MCF 10A (cell line): ENCODE results near the gene SASH1. TPM values are rescaled to one million over a fixed set of nuclear protein-coding genes. Genes with fewer than 3 reads are reported as not detected.

Experiments
- BruUV-seq: library from RNA; stranded (reverse); fragments of 400-500 nt; replicated peaks from 2 replicates; lab custom pipeline; 2021; lab: Mats Ljungman, UMichigan
- CTCF ChIA-PET: fragments of 300-600 bp; sonication (Branson Sonifier 250); formaldehyde crosslinking; extraction: SDS; loops from one replicate; lab custom pipeline; 2021; ENCODE audit warnings: antibody characterized with exemption, inconsistent platforms; lab: Yijun Ruan, JAX
- POLR2A ChIA-PET: fragments of 300-600, 350-650 bp; sonication (Branson Sonifier 250); formaldehyde crosslinking; extraction: SDS; loops from one replicate; lab custom pipeline; 2020; ENCODE audit warnings: antibody characterized with exemption, inconsistent platforms; lab: Yijun Ruan, JAX
- DNase-seq: peaks from one replicate; pipeline ENCODE4 v3.0.0-alpha.2; 2018; ENCODE audit not compliant: unreplicated experiment
- H3K27ac Mint-ChIP-seq: one replicate; pipeline ENCODE4 v1.8.0; 2022; ENCODE audit warnings: mild to moderate bottlenecking, low read depth, mixed read lengths; ENCODE audit not compliant: unreplicated experiment
- H3K27me3 Mint-ChIP-seq: one replicate; pipeline ENCODE4 v1.8.0; 2022; ENCODE audit warnings: mixed read lengths; ENCODE audit not compliant: insufficient read depth, unreplicated experiment
- H3K36me3 Mint-ChIP-seq: one replicate; pipeline ENCODE4 v1.8.0; 2022; ENCODE audit warnings: mild to moderate bottlenecking, moderate library complexity, mixed read lengths; ENCODE audit not compliant: insufficient read depth, unreplicated experiment
- H3K4me1 Mint-ChIP-seq: one replicate; pipeline ENCODE4 v1.8.0; 2022; ENCODE audit warnings: mixed read lengths; ENCODE audit not compliant: insufficient read depth, unreplicated experiment
- H3K4me3 Mint-ChIP-seq: one replicate; pipeline ENCODE4 v1.8.0; 2022; ENCODE audit warnings: mild to moderate bottlenecking, moderate library complexity, mixed read lengths; ENCODE audit not compliant: unreplicated experiment
- H3K9me3 Mint-ChIP-seq: one replicate; pipeline ENCODE4 v1.8.0; 2022; ENCODE audit warnings: mixed read lengths; ENCODE audit not compliant: unreplicated experiment
- CTCF ChIP-seq: fragments of 200-600 bp; IDR thresholded peaks from one replicate; pipeline ENCODE4 v1.8.0; 2022; ENCODE audit warnings: antibody characterized with exemption, mild to moderate bottlenecking; ENCODE audit not compliant: unreplicated experiment
- intact Hi-C: fragments of 100-400 bp; cut with micrococcal nuclease; formaldehyde crosslinking; loops from 2 replicates; pipeline ENCODE4 v1.14.1; 2022
- total RNA-seq: library from RNA; stranded (reverse); gene quantifications from 2 replicates; pipeline ENCODE4 v1.2.3, GENCODE V29; 2022

The SASH1 gene
- total RNA-seq, 1 experiment from 2014 or later = 18.4 TPM

GRCh38 chr6:148470606-148471465 lies 128.2 kb downstream of the SASH1 start:
- no peak for TF ChIP-seq CTCF
- H3K27me3 Mint-ChIP-seq = no peaks in the 10 kb centered on the region
- DNase-seq = no peak
- BruUV-seq = no TSS peak
- H3K27ac Mint-ChIP-seq = no peak overlapping the region
- CTCF ChIA-PET = interaction anchor here (0.5 to 2.8 kb wide), 4 partner anchors 179 to 946 kb away, joined by 3 to 11 read pairs (median 5); no protein-coding TSS in a partner anchor
- H3K4me1 Mint-ChIP-seq = peaks cover 12% of the 10 kb centered on the region
- no peaks in the 10 kb centered on the region for H3K9me3 Mint-ChIP-seq
- intact Hi-C loops = no loop called here
- H3K4me3 Mint-ChIP-seq = no peak overlapping the region
- H3K36me3 Mint-ChIP-seq = peaks cover 35% of the 10 kb centered on the region
- POLR2A ChIA-PET = no interaction called here

- POLR2A ChIA-PET = no interaction called here
- intact Hi-C loops = no loop called here
- no peak for DNase-seq
- Mint-ChIP-seq H3K27me3 (no peaks in the 10 kb centered on the region), H3K36me3 (peaks cover 44% of the 10 kb centered on the region), H3K4me1 (peaks cover 3% of the 10 kb centered on the region), H3K4me3 (no peak overlapping the region), H3K27ac (no peak overlapping the region), H3K9me3 (no peaks in the 10 kb centered on the region)
- no TSS peak for BruUV-seq
- TF ChIP-seq CTCF = no peak
- CTCF ChIA-PET = no interaction called here
These were observed 129.1 kb downstream of the SASH1 start for GRCh38 chr6:148471624-148472159.

- intact Hi-C loops = no loop called here
- Mint-ChIP-seq H3K36me3 (peaks cover 50% of the 10 kb centered on the region), H3K27ac (no peak overlapping the region), H3K4me3 (no peak overlapping the region), H3K4me1 (no peaks in the 10 kb centered on the region), H3K27me3 (no peaks in the 10 kb centered on the region), H3K9me3 (no peaks in the 10 kb centered on the region)
- no peak for TF ChIP-seq CTCF
- DNase-seq = no peak
- ChIA-PET POLR2A (no interaction called here), CTCF (interaction anchor here (0.6 kb wide), 1 partner anchor 271 kb away, joined by 4 read pairs; no protein-coding TSS in a partner anchor)
- BruUV-seq = no TSS peak
These were observed 129.8 kb downstream of the SASH1 start for GRCh38 chr6:148472171-148473105.
